Stimulated activated effector memory CD8-positive, alpha-beta T cell treated with anti-CD3 and anti-CD28 coated beads, Interleukin-12 subunit alpha, Interleukin-12 subunit beta, amount 100 ng/mL, for 72 hours (primary cell): ENCODE results near the gene MAPK12.

Experiments used
- ATAC-seq: fragments of 150-1000 bp; cut with Tn5 transposase; 2 replicates; pipeline ENCODE4 v1.10.0; 2021
- DNase-seq, 2 donors: peaks; one replicate each; pipeline ENCODE4 v3.0.0; 2021 to 2022; ENCODE audit warnings: low spot score in 2 of 2
- H3K27ac Mint-ChIP-seq: one replicate; pipeline ENCODE4 v1.8.0; 2022; ENCODE audit warnings: mild to moderate bottlenecking, mixed read lengths
- H3K36me3 Mint-ChIP-seq: one replicate; pipeline ENCODE4 v1.8.0; 2022; ENCODE audit warnings: mild to moderate bottlenecking, mixed read lengths
- H3K4me1 Mint-ChIP-seq: one replicate; pipeline ENCODE4 v1.8.0; 2022; ENCODE audit warnings: mixed read lengths
- H3K4me3 Mint-ChIP-seq: one replicate; pipeline ENCODE4 v1.8.0; 2022; ENCODE audit warnings: mild to moderate bottlenecking, mixed read lengths
- H3K9me3 Mint-ChIP-seq: one replicate; pipeline ENCODE4 v1.8.0; 2022; ENCODE audit warnings: mixed read lengths

The MAPK12 gene

GRCh38 chr22:50289942-50290630, 28.6 kb upstream of the MAPK12 start:
- H3K4me3 Mint-ChIP-seq, result no peak overlapping the region

GRCh38 chr22:50289151-50289941, 27.9 kb upstream of the MAPK12 start:
- Mint-ChIP-seq H3K9me3 (no peaks in the 10 kb centered on the region), H3K4me3 (no peak overlapping the region), H3K36me3 (no peaks in the 10 kb centered on the region), H3K4me1 (peaks cover 6% of the 10 kb centered on the region), H3K27ac (no peak overlapping the region)
- no peak for DNase-seq
- ATAC-seq, result no peak

More at GRCh38 chr22:50289942-50290630, 28.6 kb upstream of the MAPK12 start:
- Mint-ChIP-seq H3K9me3 (no peaks in the 10 kb centered on the region), H3K4me1 (peaks cover 6% of the 10 kb centered on the region), H3K36me3 (no peaks in the 10 kb centered on the region), H3K27ac (no peak overlapping the region)
- ATAC-seq (no peak), DNase-seq (no peak)

GRCh38 chr22:50287731-50288130, 26.2 kb upstream of the MAPK12 start:
- ATAC-seq (no peak), DNase-seq (no peak)
- H3K9me3 Mint-ChIP-seq, result no peaks in the 10 kb centered on the region
- no peaks in the 10 kb centered on the region for H3K36me3 Mint-ChIP-seq
- no peak overlapping the region for H3K4me3 Mint-ChIP-seq
- no peak overlapping the region for H3K27ac Mint-ChIP-seq
- peaks cover 4% of the 10 kb centered on the region for H3K4me1 Mint-ChIP-seq

- no peaks in the 10 kb centered on the region for H3K9me3 Mint-ChIP-seq
- no peaks in the 10 kb centered on the region for H3K36me3 Mint-ChIP-seq
- H3K4me1 Mint-ChIP-seq, result no peaks in the 10 kb centered on the region
- no peak overlapping the region for H3K4me3 Mint-ChIP-seq
- ATAC-seq (no peak), DNase-seq (no peak)
- no peak overlapping the region for H3K27ac Mint-ChIP-seq
These were observed 25.3 kb upstream of the MAPK12 start for GRCh38 chr22:50286701-50287318.

GRCh38 chr22:50286275-50286674, 24.8 kb upstream of the MAPK12 start:
- H3K4me3 Mint-ChIP-seq, result no peak overlapping the region
- H3K36me3 Mint-ChIP-seq, result no peaks in the 10 kb centered on the region

GRCh38 chr22:50285568-50286229, 24.2 kb upstream of the MAPK12 start:
- Mint-ChIP-seq H3K27ac (no peak overlapping the region), H3K36me3 (no peaks in the 10 kb centered on the region), H3K4me1 (no peaks in the 10 kb centered on the region), H3K4me3 (no peak overlapping the region), H3K9me3 (no peaks in the 10 kb centered on the region)
- DNase-seq (no peak), ATAC-seq (no peak)

More at GRCh38 chr22:50286275-50286674, 24.8 kb upstream of the MAPK12 start:
- DNase-seq (no peak), ATAC-seq (no peak)
- Mint-ChIP-seq H3K4me1 (no peaks in the 10 kb centered on the region), H3K9me3 (no peaks in the 10 kb centered on the region), H3K27ac (no peak overlapping the region)

GRCh38 chr22:50284479-50284878, 23.0 kb upstream of the MAPK12 start:
- no peaks in the 10 kb centered on the region for H3K9me3 Mint-ChIP-seq
- H3K4me3 Mint-ChIP-seq, result no peak overlapping the region
- DNase-seq (no peak), ATAC-seq (no peak)
- H3K4me1 Mint-ChIP-seq, result no peaks in the 10 kb centered on the region
- no peak overlapping the region for H3K27ac Mint-ChIP-seq
- no peaks in the 10 kb centered on the region for H3K36me3 Mint-ChIP-seq

- no peaks in the 10 kb centered on the region for H3K9me3 Mint-ChIP-seq
- ATAC-seq, result no peak
- H3K4me3 Mint-ChIP-seq, result no peak overlapping the region
- no peak for DNase-seq
- no peak overlapping the region for H3K27ac Mint-ChIP-seq
- H3K36me3 Mint-ChIP-seq, result no peaks in the 10 kb centered on the region
- no peaks in the 10 kb centered on the region for H3K4me1 Mint-ChIP-seq
These were observed 22.3 kb upstream of the MAPK12 start for GRCh38 chr22:50283821-50284220.

GRCh38 chr22:50282361-50283155, 21.1 kb upstream of the MAPK12 start:
- Mint-ChIP-seq H3K36me3 (no peaks in the 10 kb centered on the region), H3K9me3 (no peaks in the 10 kb centered on the region)
- no peak for DNase-seq

GRCh38 chr22:50281957-50282356, 20.5 kb upstream of the MAPK12 start:
- Mint-ChIP-seq H3K9me3 (no peaks in the 10 kb centered on the region), H3K4me3 (no peak overlapping the region), H3K27ac (no peak overlapping the region), H3K36me3 (no peaks in the 10 kb centered on the region), H3K4me1 (no peaks in the 10 kb centered on the region)
- DNase-seq, result no peak
- ATAC-seq, result no peak

More at GRCh38 chr22:50282361-50283155, 21.1 kb upstream of the MAPK12 start:
- H3K27ac Mint-ChIP-seq, result no peak overlapping the region
- ATAC-seq, result no peak
- no peak overlapping the region for H3K4me3 Mint-ChIP-seq
- H3K4me1 Mint-ChIP-seq, result no peaks in the 10 kb centered on the region

GRCh38 chr22:50281384-50281760, 19.9 kb upstream of the MAPK12 start:
- no peak for ATAC-seq
- no peak overlapping the region for H3K4me3 Mint-ChIP-seq
- no peak overlapping the region for H3K27ac Mint-ChIP-seq
- no peak for DNase-seq
- no peaks in the 10 kb centered on the region for H3K36me3 Mint-ChIP-seq
- H3K9me3 Mint-ChIP-seq, result no peaks in the 10 kb centered on the region
- H3K4me1 Mint-ChIP-seq, result no peaks in the 10 kb centered on the region

- DNase-seq (no peak), ATAC-seq (no peak)
- H3K4me3 Mint-ChIP-seq, result no peak overlapping the region
- H3K9me3 Mint-ChIP-seq, result no peaks in the 10 kb centered on the region
- H3K4me1 Mint-ChIP-seq, result no peaks in the 10 kb centered on the region
- no peak overlapping the region for H3K27ac Mint-ChIP-seq
- no peaks in the 10 kb centered on the region for H3K36me3 Mint-ChIP-seq
These were observed 19.4 kb upstream of the MAPK12 start for GRCh38 chr22:50280708-50281383.

- ATAC-seq (no peak), DNase-seq (no peak)
- no peaks in the 10 kb centered on the region for H3K36me3 Mint-ChIP-seq
- no peak overlapping the region for H3K4me3 Mint-ChIP-seq
- H3K4me1 Mint-ChIP-seq, result no peaks in the 10 kb centered on the region
- no peaks in the 10 kb centered on the region for H3K9me3 Mint-ChIP-seq
- no peak overlapping the region for H3K27ac Mint-ChIP-seq
These were observed 18.7 kb upstream of the MAPK12 start for GRCh38 chr22:50280022-50280707.
